HepG2 (cell line): ENCODE results near the gene THSD8. TPM values are rescaled to one million over a fixed set of nuclear protein-coding genes. Genes with fewer than 3 reads are reported as not detected.

Source experiments
- ATF7 ChIP-seq, 2 experiments: fragments of 450-650 bp in 1 of 2; sonication (generic) in 1 of 2; formaldehyde crosslinking in 1 of 2; IDR thresholded peaks; 2 replicates each; pipeline versions ENCODE4 v1.4.0 to v1.6.1; 2016 to 2020; ENCODE audit warnings: antibody characterized with exemption in 1 of 2, mild to moderate bottlenecking in 1 of 2, missing genetic modification reagents in 1 of 2
- HNRNPUL1 ChIP-seq: fragments of 200-400 bp; formaldehyde crosslinking; IDR thresholded peaks from 2 replicates; pipeline ENCODE4 v1.6.1; 2017; ENCODE audit warnings: low read depth, mild to moderate bottlenecking, low read length, moderate library complexity
- MAZ ChIP-seq, 2 experiments: sonication (generic) in 1 of 2; formaldehyde crosslinking in 1 of 2; IDR thresholded peaks; 2 replicates each; pipeline versions ENCODE4 v1.5.0 to v1.6.1; 2012 to 2020; ENCODE audit warnings: low read depth in 2 of 2, mild to moderate bottlenecking in 2 of 2, borderline replicate concordance in 1 of 2, improper control_type of control experiment in 1 of 2, low read length in 1 of 2, missing genetic modification reagents in 1 of 2, moderate library complexity in 1 of 2
- MTF2 ChIP-seq: sonication (generic); formaldehyde crosslinking; IDR thresholded peaks from 2 replicates; pipeline ENCODE4 v1.5.0; 2020; ENCODE audit warnings: missing genetic modification reagents, borderline replicate concordance
- NCOA1 ChIP-seq: sonication (generic); formaldehyde crosslinking; IDR thresholded peaks from 2 replicates; pipeline ENCODE4 v1.9.0; 2021; ENCODE audit warnings: missing genetic modification reagents
- NR2C2 ChIP-seq: sonication (generic); formaldehyde crosslinking; IDR thresholded peaks from 2 replicates; pipeline ENCODE4 v1.4.0; 2020; ENCODE audit warnings: missing genetic modification reagents, mild to moderate bottlenecking, moderate library complexity, borderline replicate concordance
- PAF1 ChIP-seq: IDR thresholded peaks from 2 replicates; pipeline ENCODE4 v1.6.1; 2016; ENCODE audit warnings: missing genetic modification reagents, missing compliant biosample characterization
- PHF20 ChIP-seq: sonication (generic); formaldehyde crosslinking; IDR thresholded peaks from 2 replicates; pipeline ENCODE4 v1.5.0; 2020; ENCODE audit warnings: mild to moderate bottlenecking, missing genetic modification reagents
- PHF5A ChIP-seq: IDR thresholded peaks from one replicate; pipeline ENCODE4 v1.6.1; 2018; ENCODE audit warnings: low read depth, missing genetic modification reagents; ENCODE audit not compliant: unreplicated experiment
- TCF7L2 ChIP-seq: IDR thresholded peaks from 2 replicates; pipeline ENCODE4 v1.6.1; 2011; ENCODE audit warnings: mild to moderate bottlenecking, low read depth, low read length, moderate library complexity
- TEF ChIP-seq: sonication (generic); formaldehyde crosslinking; IDR thresholded peaks from 2 replicates; pipeline ENCODE4 v1.5.0; 2020; ENCODE audit warnings: missing genetic modification reagents
- U2AF2 ChIP-seq: fragments of 200-400 bp; formaldehyde crosslinking; IDR thresholded peaks from 2 replicates; pipeline ENCODE4 v1.6.1; 2017; ENCODE audit warnings: low read depth, mild to moderate bottlenecking, low read length
- ZBTB3 ChIP-seq: sonication (generic); formaldehyde crosslinking; IDR thresholded peaks from 2 replicates; pipeline ENCODE4 v1.4.0; 2020; ENCODE audit warnings: low read depth, mild to moderate bottlenecking, moderate library complexity, missing genetic modification reagents, borderline replicate concordance
- ZFP36L2 ChIP-seq: sonication (generic); formaldehyde crosslinking; IDR thresholded peaks from 2 replicates; pipeline ENCODE4 v1.4.0; 2020; ENCODE audit warnings: missing genetic modification reagents
- ZNF256 ChIP-seq: sonication (generic); formaldehyde crosslinking; conservative IDR thresholded peaks from 2 replicates; pipeline ENCODE4 v1.4.0; 2020; ENCODE audit warnings: missing genetic modification reagents
- ZNF30 ChIP-seq: sonication (generic); formaldehyde crosslinking; IDR thresholded peaks from 2 replicates; pipeline ENCODE4 v1.5.0; 2020; ENCODE audit warnings: mild to moderate bottlenecking, missing genetic modification reagents
- ZNF317 ChIP-seq: sonication (generic); formaldehyde crosslinking; IDR thresholded peaks from 2 replicates; pipeline ENCODE4 v1.5.0; 2020; ENCODE audit warnings: mild to moderate bottlenecking, missing genetic modification reagents
- ZNF343 ChIP-seq: sonication (generic); formaldehyde crosslinking; IDR thresholded peaks from 2 replicates; pipeline ENCODE4 v1.4.0; 2020; ENCODE audit warnings: mild to moderate bottlenecking, missing genetic modification reagents
- ZNF432 ChIP-seq: sonication (generic); formaldehyde crosslinking; IDR thresholded peaks from 2 replicates; pipeline ENCODE4 v1.5.0; 2020; ENCODE audit warnings: missing genetic modification reagents, mild to moderate bottlenecking, borderline replicate concordance
- ZNF644 ChIP-seq: IDR thresholded peaks from 2 replicates; pipeline ENCODE4 v1.6.1; 2016; ENCODE audit warnings: low read depth
- ZNF770 ChIP-seq: sonication (generic); formaldehyde crosslinking; IDR thresholded peaks from 2 replicates; pipeline ENCODE4 v1.5.0; 2020; ENCODE audit warnings: mild to moderate bottlenecking, missing genetic modification reagents
- ZNF784 ChIP-seq: sonication (generic); formaldehyde crosslinking; IDR thresholded peaks from 2 replicates; pipeline ENCODE4 v1.5.1; 2020; ENCODE audit warnings: missing genetic modification reagents, mild to moderate bottlenecking, borderline replicate concordance
- ZNF891 ChIP-seq: sonication (generic); formaldehyde crosslinking; IDR thresholded peaks from 2 replicates; pipeline ENCODE4 v1.5.0; 2020; ENCODE audit warnings: mild to moderate bottlenecking, missing genetic modification reagents
- polyA plus RNA-seq, 8 experiments: library from polyadenylated mRNA; depleted of rRNA in 3 of 8; stranded (reverse) in 7 of 8; unstranded in 1 of 8; fragments of >200 nt; fragmentation: Illumina TruSeq in 4 of 8; extraction: Trizol in 4 of 8; gene quantifications; 2 replicates each; pipeline versions ENCODE4 v1.2.1 to v1.2.3, GENCODE V29; 2011 to 2016; ENCODE audit warnings: low read depth in 4 of 8, missing spikeins in 1 of 8, mixed read lengths in 1 of 8; ENCODE audit not compliant: insufficient read depth in 1 of 8
- total RNA-seq, 5 experiments: library from RNA; depleted of rRNA; stranded (reverse); fragments of >200 nt; fragmentation: Illumina TruSeq; extraction: Trizol; gene quantifications; 2 replicates each; pipeline ENCODE4 v1.2.3, GENCODE V29; 2016; ENCODE audit warnings: low read depth in 1 of 5
- TF ChIP-seq, protein P1 (sequence below): sonication (generic); formaldehyde crosslinking; IDR thresholded peaks from 2 replicates; pipeline ENCODE4 v1.4.0; 2020; ENCODE audit warnings: missing genetic modification reagents

The THSD8 gene
- total and polyA plus RNA-seq, 2 of the 13 experiments (the other 11 are each of a cell fraction or from before 2014, with no cell fraction given) = 4.8 to 14.9 TPM

DNA sequence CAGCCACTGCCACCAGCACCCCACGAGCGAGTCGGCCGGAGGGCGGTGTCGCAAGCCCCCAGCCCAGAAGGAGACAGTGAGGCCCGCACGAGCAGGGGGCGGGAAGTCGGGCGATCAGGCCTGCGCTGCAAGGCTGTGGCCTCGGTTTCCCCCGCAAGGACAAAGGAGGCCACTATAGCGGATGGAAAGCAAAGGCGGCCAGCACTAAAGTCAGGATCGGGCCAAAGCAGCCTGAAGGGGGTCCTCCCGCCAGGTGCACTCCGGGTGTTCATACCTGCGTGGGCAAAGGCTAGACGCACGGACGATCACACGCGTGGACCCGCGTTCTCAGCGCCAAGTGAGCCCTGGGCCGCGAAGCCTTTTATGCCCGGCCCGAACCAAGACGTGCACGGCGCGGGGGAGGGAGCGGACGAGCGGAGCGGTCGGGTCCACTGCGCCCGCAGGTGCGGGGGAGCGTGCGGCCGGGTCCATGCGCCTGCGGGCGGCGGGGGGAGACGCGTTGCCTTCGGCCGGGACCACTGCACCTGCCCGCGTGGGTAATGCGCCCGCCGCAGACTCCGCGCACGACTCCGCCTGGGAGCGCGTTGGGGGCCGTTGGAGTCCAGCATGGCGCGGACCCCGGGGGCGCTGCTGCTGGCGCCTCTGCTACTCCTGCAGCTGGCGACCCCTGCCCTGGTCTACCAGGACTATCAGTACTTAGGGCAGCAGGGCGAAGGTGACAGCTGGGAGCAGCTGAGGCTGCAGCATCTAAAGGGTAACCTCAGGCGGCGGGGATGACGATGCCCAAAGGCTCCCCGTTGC is at the start of gene THSD8, which contains the start of gene PRDX2 (continued):
- TF ChIP-seq TEF (CRISPR knock-in tag) (no peak), ZNF891 (CRISPR knock-in tag) (peak; percentile 54; the same call in 1 of the 2 replicates), ZNF317 (CRISPR knock-in tag) (no peak), ZNF30 (CRISPR knock-in tag) (no peak; the same call in 1 of the 2 replicates), ZNF784 (CRISPR knock-in tag) (peak; percentile 91; the same call in 1 of the 2 replicates), ZNF432 (no peak), ZBTB3 (CRISPR knock-in tag) (no peak), TCF7L2 (no peak), ZNF343 (CRISPR knock-in tag) (peak; percentile 89; the same call in 1 of the 2 replicates), MAZ (IDR thresholded peaks at IDR 0.05; ENCODE audit: borderline replicate concordance, low read depth, low read length) (peak; percentile 44; the same call in 1 of the 2 replicates), MAZ (CRISPR knock-in tag; IDR thresholded peaks at IDR 0.05; ENCODE audit: low read depth) (peak; percentile 73), ATF7 (IDR thresholded peaks at IDR 0.05) (peak; percentile 81), ATF7 (CRISPR knock-in tag; IDR thresholded peaks at IDR 0.05) (no peak), ZNF644 (CRISPR knock-in tag) (no peak), ZFP36L2 (no peak; the same call in 1 of the 2 replicates), NCOA1 (CRISPR knock-in tag) (peak; percentile 89), HNRNPUL1 (peak; percentile 58; the same call in 1 of the 2 replicates), PHF20 (CRISPR knock-in tag) (peak; percentile 48; the same call in 1 of the 2 replicates), PAF1 (no peak), U2AF2 (no peak), ZNF770 (CRISPR knock-in tag) (peak; percentile 77), ZNF256 (CRISPR knock-in tag) (no peak), NR2C2 (peak; percentile 73), PHF5A (peak; percentile 60), MTF2 (CRISPR knock-in tag) (peak; percentile 68; the same call in 1 of the 2 replicates)
- TF ChIP-seq, protein P1, sequence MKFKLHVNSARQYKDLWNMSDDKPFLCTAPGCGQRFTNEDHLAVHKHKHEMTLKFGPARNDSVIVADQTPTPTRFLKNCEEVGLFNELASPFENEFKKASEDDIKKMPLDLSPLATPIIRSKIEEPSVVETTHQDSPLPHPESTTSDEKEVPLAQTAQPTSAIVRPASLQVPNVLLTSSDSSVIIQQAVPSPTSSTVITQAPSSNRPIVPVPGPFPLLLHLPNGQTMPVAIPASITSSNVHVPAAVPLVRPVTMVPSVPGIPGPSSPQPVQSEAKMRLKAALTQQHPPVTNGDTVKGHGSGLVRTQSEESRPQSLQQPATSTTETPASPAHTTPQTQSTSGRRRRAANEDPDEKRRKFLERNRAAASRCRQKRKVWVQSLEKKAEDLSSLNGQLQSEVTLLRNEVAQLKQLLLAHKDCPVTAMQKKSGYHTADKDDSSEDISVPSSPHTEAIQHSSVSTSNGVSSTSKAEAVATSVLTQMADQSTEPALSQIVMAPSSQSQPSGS (CRISPR knock-in tag) = peak; percentile 56
